Prostate gland (tissue), 2 donors: ENCODE measurements around the gene SIKE1. TPM values are rescaled to one million over a fixed set of nuclear protein-coding genes. Genes with fewer than 3 reads are reported as not detected.
"Not testable (repeated sequence)": the region's sequence is repeated elsewhere in the genome, so short reads cannot be mapped to it uniquely, and the experiment has no call there.

Source experiments
- DNase-seq: peaks from one replicate; pipeline ENCODE4 v3.0.0-alpha.2; 2019; ENCODE audit warnings: low spot score
- H3K27ac ChIP-seq, 2 donors: fragments of 200-600 bp; sonication (generic); 2 replicates each; pipeline ENCODE4 v1.5.1; 2017 to 2019
- H3K27me3 ChIP-seq: fragments of 200-600 bp; sonication (generic); replicated peaks from 2 replicates; pipeline ENCODE4 v1.5.1; 2019; ENCODE audit not compliant: insufficient read depth
- H3K36me3 ChIP-seq, 2 donors: fragments of 200-600 bp; sonication (generic); 1 replicate in 1 of 2; 2 replicates in 1 of 2; pipeline versions ENCODE4 v1.5.1 to v1.8.1; 2017 to 2019
- H3K4me1 ChIP-seq: fragments of 200-600 bp; sonication (generic); replicated peaks from 2 replicates; pipeline ENCODE4 v1.5.1; 2019
- H3K4me3 ChIP-seq, 2 donors: fragments of 200-600 bp; sonication (generic); 2 replicates each; pipeline ENCODE4 v1.5.1; 2017 to 2019
- H3K9me3 ChIP-seq: fragments of 200-600 bp; sonication (generic); 2 replicates; pipeline ENCODE4 v1.5.1; 2017
- POLR2A ChIP-seq: fragments of 450-650 bp; IDR thresholded peaks from one replicate; pipeline ENCODE4 v1.6.1; 2016; ENCODE audit warnings: antibody characterized with exemption, mild to moderate bottlenecking
- POLR2AphosphoS5 ChIP-seq: sonication (generic); formaldehyde crosslinking; IDR thresholded peaks from one replicate; pipeline ENCODE4 v1.6.1; 2017; ENCODE audit warnings: antibody characterized with exemption
- WGBS: methylation state at CpG from one replicate; pipeline ENCODE4 v1.1.5; 2018; 5-methylcytosine and 5-hydroxymethylcytosine counted together
- intact Hi-C: fragments of 100-400 bp; cut with DNase I; formaldehyde crosslinking; loops from one replicate; pipeline ENCODE4 v1.14.2; 2022
- total RNA-seq, 2 donors: library from RNA; depleted of rRNA; stranded (reverse); fragments of >200 nt; gene quantifications; one replicate each; pipeline ENCODE4 v1.1.0, GENCODE V29; 2016
- TF ChIP-seq, protein P1 (sequence below), 4 experiments: fragments of 200-600 bp in 2 of 4; fragments of 450-650 bp in 2 of 4; sonication (generic) in 2 of 4; IDR thresholded peaks; 1 replicate in 3 of 4; 2 replicates in 1 of 4; pipeline ENCODE4 v1.5.1; 2016 to 2019; ENCODE audit warnings: antibody characterized with exemption in 4 of 4, mild to moderate bottlenecking in 2 of 4, moderate library complexity in 2 of 4

SIKE1 gene
- total RNA-seq, 2 donors from 2014 or later: 21.9 to 33.7 TPM

DNA sequence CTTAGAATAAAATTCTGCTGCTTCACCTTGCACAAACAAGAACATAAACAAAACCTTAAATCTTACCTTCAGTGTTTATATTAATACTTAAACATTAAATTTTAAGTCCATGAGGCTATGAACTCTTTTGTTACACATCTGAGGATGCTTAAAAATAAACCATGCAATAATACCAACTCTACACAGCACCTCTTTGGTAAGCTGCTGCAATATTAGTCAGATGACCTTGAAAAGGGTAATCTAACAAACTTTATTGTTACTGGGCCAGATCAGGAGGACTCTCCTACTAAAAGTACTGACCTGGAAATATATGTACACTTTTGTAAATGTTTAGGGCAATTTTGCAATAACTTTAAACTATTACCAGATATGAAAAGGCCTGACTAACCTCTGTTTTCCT, 763 bp downstream of the SIKE1 start:
- no peak for DNase-seq
- Histone ChIP-seq H3K36me3 (no peaks in the 10 kb centered on the region), H3K9me3 (no peaks in the 10 kb centered on the region), H3K27ac (peak overlapping the region; percentile 81 to 90), H3K27me3 (no peaks in the 10 kb centered on the region), H3K4me1 (no peaks in the 10 kb centered on the region), H3K4me3 (peak overlapping the region; percentile 71 to 74)
- TF ChIP-seq POLR2A: no peak
- TF ChIP-seq, protein P1, sequence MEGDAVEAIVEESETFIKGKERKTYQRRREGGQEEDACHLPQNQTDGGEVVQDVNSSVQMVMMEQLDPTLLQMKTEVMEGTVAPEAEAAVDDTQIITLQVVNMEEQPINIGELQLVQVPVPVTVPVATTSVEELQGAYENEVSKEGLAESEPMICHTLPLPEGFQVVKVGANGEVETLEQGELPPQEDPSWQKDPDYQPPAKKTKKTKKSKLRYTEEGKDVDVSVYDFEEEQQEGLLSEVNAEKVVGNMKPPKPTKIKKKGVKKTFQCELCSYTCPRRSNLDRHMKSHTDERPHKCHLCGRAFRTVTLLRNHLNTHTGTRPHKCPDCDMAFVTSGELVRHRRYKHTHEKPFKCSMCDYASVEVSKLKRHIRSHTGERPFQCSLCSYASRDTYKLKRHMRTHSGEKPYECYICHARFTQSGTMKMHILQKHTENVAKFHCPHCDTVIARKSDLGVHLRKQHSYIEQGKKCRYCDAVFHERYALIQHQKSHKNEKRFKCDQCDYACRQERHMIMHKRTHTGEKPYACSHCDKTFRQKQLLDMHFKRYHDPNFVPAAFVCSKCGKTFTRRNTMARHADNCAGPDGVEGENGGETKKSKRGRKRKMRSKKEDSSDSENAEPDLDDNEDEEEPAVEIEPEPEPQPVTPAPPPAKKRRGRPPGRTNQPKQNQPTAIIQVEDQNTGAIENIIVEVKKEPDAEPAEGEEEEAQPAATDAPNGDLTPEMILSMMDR (IDR thresholded peaks at IDR 0.05): no peak
- intact Hi-C loops: no loop called here

GRCh38 chr1:114776726-114777125, 3.8 kb downstream of the SIKE1 start:
- DNase-seq, H3K27ac ChIP-seq, H3K36me3 ChIP-seq, H3K27me3 ChIP-seq, H3K4me1 ChIP-seq, intact Hi-C loops, H3K4me3 ChIP-seq, H3K9me3 ChIP-seq: not testable (repeated sequence)
- WGBS: 97% methylated on average over 4 of the region's 4 CpGs

DNA sequence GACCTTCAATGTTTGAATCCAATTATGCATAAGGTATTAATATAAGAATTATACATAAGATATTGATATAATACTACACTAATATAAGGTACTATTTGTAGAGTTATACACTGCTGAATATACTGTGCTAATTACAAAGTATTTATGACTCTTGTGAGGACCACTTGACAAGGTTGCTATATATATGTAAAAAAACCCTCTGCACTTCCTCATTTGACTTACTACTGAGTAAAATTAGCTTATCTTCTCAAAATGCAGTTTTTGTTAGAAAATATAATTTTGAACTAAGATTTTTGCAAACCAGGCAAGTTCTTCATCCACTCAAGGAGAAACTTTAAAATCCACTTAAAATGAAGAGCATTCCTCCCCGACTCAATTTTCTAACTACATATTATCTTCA, 8.5 kb downstream of the SIKE1 start:
- 96% methylated on average over 1 of the region's 1 CpG for WGBS
- no peak overlapping the region for H3K4me3 ChIP-seq
- DNase-seq: no peak
- H3K36me3 ChIP-seq: no peaks in the 10 kb centered on the region
- no peaks in the 10 kb centered on the region for H3K4me1 ChIP-seq
- no peaks in the 10 kb centered on the region for H3K9me3 ChIP-seq
- H3K27ac ChIP-seq: no peak overlapping the region
- H3K27me3 ChIP-seq: no peaks in the 10 kb centered on the region
- TF ChIP-seq, protein P1 (IDR thresholded peaks at IDR 0.05): no peak
- TF ChIP-seq POLR2AphosphoS5 (no peak), POLR2A (no peak)
- intact Hi-C loops: no loop called here

DNA sequence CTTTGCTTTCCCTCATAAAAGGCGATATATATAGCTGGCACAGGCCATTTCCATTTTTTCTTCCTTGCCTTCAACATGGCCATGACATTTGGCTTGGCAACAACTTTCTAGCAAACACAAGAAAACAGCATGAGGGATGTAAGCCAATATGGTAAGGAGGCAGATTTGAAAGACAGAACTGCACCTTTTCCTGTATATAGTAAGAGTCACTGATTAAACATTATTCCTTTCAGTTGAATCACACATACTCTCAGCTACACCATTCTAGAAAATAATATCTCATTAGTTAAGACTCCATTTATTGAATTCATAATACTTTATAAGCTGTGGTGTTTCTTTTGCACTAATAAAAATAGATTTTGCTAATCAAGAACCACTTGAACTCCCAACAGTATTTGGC, 9.5 kb downstream of the SIKE1 start:
- no peaks in the 10 kb centered on the region for H3K27me3 ChIP-seq
- no peak overlapping the region for H3K27ac ChIP-seq
- H3K36me3 ChIP-seq: no peaks in the 10 kb centered on the region
- TF ChIP-seq, protein P1 (IDR thresholded peaks at IDR 0.05): no peak
- TF ChIP-seq POLR2A (no peak), POLR2AphosphoS5 (no peak)
- DNase-seq: no peak
- no peaks in the 10 kb centered on the region for H3K4me1 ChIP-seq
- no peak overlapping the region for H3K4me3 ChIP-seq
- intact Hi-C loops: no loop called here
- H3K9me3 ChIP-seq: no peaks in the 10 kb centered on the region
- WGBS: 97% methylated on average over 1 of the region's 1 CpG

DNA sequence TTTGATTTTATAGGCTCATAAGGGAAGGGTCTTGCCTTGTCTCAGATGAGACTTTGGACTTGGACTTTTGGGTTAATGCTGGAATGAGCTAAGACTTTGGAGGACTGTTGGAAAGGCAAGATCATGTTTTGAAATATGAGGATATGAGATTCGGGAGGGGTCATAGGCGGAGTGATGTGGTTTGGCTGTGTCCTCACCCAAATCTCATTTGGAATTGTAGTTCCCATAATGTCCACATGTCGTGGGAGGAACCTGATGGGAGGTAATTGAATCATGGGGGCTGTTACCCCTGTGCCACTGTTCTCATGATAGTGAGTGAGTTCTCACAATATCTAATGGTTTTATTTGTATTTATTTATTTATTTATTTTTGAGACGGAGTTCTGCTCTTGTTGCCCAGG, 15.8 kb downstream of the SIKE1 start:
- Histone ChIP-seq H3K27ac (no peak overlapping the region), H3K36me3 (no peaks in the 10 kb centered on the region), H3K27me3 (no peaks in the 10 kb centered on the region), H3K4me3 (no peak overlapping the region), H3K4me1 (no peaks in the 10 kb centered on the region), H3K9me3 (no peaks in the 10 kb centered on the region)
- TF ChIP-seq, protein P1 (IDR thresholded peaks at IDR 0.05): no peak
- no peak for TF ChIP-seq POLR2A
- TF ChIP-seq POLR2AphosphoS5: no peak
- DNase-seq: no peak
- WGBS: 90% methylated on average over 4 of the region's 4 CpGs
- intact Hi-C loops: no loop called here
